ENCODE results near the gene KCNG2. TPM values are rescaled to one million over a fixed set of nuclear protein-coding genes. Genes with fewer than 3 reads are reported as not detected.

The KCNG2 gene
- total RNA-seq, 4 donors from 2014 or later, result 0.60 to 0.84 (median 0.78) TPM; not detected in 1

DNA sequence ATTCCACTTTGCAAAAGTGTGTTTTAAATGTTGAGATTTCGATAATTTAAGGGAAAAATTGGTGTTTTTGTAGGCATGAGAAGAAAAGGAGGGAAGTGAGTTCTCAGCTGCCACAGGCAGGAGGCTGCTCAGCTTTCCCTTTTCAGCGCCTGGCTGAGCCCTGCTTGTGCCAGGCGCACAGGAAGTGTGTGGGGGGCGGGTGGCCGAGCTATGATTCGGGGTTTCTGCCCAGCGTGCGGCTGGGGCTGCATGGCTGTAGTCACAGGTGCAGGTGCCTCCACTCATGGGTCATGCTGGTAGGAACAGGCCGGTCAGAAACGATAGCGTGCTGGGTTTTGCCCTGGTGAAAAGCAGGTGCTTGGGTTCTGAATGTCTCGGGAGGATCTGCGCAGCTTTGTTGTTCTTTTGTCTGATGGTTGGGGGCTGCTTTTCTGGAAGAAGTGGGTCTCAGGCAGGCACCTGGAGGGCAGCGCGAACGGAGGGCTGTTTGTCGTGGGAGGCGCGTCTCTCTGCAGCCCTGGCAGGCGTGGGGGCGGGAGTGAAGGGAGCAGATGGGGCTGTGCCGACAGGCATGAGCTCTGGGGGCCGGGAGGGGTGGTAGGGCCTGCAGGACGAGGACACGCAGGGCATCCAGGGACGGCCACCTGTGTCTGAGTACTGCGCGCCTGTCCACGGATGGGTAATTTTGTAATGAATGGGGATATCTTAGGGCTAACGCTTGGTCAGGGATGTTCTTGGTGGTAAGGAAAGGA lies 2.1 kb downstream of the KCNG2 start:
- DNase-seq (ENCODE audit: low spot score in 2 of 2), result no peak
- Histone ChIP-seq H3K9me3 (no peaks in the 10 kb centered on the region), H3K4me3 (no peak overlapping the region), H3K36me3 (no peaks in the 10 kb centered on the region), H3K27ac (no peak overlapping the region), H3K4me1 (peaks cover 0 to 26% (median 11%) of the 10 kb centered on the region in 4 donors), H3K27me3 (peaks cover 0 to 58% of the 10 kb centered on the region in 2 donors)
- WGBS, 2 donors, result 70 to 77% methylated on average over 30 of the region's 30 CpGs
- TF ChIP-seq POLR2A (IDR thresholded peaks at IDR 0.05) (no peak), EP300 (IDR thresholded peaks at IDR 0.05) (no peak)
- TF ChIP-seq, protein P1, sequence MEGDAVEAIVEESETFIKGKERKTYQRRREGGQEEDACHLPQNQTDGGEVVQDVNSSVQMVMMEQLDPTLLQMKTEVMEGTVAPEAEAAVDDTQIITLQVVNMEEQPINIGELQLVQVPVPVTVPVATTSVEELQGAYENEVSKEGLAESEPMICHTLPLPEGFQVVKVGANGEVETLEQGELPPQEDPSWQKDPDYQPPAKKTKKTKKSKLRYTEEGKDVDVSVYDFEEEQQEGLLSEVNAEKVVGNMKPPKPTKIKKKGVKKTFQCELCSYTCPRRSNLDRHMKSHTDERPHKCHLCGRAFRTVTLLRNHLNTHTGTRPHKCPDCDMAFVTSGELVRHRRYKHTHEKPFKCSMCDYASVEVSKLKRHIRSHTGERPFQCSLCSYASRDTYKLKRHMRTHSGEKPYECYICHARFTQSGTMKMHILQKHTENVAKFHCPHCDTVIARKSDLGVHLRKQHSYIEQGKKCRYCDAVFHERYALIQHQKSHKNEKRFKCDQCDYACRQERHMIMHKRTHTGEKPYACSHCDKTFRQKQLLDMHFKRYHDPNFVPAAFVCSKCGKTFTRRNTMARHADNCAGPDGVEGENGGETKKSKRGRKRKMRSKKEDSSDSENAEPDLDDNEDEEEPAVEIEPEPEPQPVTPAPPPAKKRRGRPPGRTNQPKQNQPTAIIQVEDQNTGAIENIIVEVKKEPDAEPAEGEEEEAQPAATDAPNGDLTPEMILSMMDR (IDR thresholded peaks at IDR 0.05), result no peak

DNA sequence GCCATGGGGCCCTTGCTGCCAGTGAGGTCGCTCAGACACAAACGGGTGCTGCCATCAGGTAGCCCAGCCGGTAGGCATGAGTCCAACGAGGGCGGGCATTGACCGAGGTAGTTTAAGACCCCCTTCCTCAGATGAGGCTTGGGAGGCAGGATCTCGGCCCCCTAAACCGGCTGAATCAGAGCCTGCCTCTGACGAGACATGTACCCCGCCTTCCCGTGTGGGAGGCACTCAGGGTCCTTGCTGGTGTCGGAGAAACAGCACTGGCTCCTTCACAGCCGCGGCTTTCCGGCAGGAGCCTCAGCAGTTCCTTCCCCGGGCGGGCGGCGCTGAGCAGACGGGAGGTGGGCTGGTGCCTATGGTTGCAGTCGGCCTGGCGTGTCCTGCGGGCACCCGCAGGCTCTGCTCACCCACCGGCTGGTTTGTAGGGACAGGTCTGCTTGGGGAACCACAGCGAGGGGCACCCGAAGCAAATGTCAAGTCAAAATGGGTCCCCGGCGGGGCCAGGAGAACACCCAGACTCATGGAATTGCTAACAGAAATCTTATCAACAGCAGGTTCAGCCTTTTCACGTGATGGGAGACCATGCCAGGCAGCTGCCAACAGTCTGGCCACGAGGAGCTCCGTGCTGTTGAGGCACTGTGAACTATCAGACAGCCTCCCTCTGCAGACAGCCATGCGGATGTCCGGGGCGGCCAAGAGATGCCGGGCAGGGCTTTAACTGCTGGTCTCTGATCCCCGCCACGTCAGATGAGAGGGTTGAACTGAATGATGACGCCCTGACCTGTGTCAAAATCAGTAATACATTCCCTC lies 2.8 kb downstream of the KCNG2 start:
- peaks cover 0 to 55% of the 10 kb centered on the region in 2 donors for H3K27me3 ChIP-seq
- no peak for DNase-seq (ENCODE audit: low spot score in 2 of 2)

DNA sequence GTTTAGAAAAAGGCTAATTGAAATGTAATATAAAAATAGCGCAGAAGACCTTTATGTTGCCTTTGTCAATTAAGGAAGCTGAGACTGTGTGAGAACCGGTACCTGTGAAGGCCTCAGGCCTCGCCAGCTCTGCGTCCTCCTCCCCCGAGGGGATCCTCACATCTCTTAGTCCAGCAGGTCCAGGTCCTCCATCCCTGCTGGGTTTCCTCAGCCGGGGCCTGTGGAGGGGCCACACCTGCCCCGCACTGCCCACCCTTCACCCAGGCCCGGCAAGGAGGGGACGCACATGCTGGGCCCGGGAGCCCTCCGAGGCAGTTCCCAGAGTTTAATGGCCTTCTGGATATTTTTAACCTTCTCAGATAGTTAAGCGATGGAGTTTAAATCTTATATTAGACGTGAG lies 3.5 kb downstream of the KCNG2 start:
- H3K4me3 ChIP-seq, result no peak overlapping the region
- DNase-seq (ENCODE audit: low spot score in 2 of 2), result no peak
- no peaks in the 10 kb centered on the region for H3K36me3 ChIP-seq
- TF ChIP-seq POLR2A (IDR thresholded peaks at IDR 0.05) (no peak), EP300 (IDR thresholded peaks at IDR 0.05) (no peak)
- TF ChIP-seq, protein P1 (IDR thresholded peaks at IDR 0.05), result no peak
- no peak overlapping the region for H3K27ac ChIP-seq
- WGBS, 2 donors, result 91 to 93% methylated on average over 12 to 13 of the region's 13 CpGs
- peaks cover 0 to 26% (median 11%) of the 10 kb centered on the region in 4 donors for H3K4me1 ChIP-seq
- no peaks in the 10 kb centered on the region for H3K9me3 ChIP-seq
- H3K27me3 ChIP-seq, result peaks cover 0 to 48% of the 10 kb centered on the region in 2 donors

More for the DNA sequence above, 2.8 kb downstream of the KCNG2 start:
- H3K4me1 ChIP-seq, result peaks cover 0 to 26% (median 11%) of the 10 kb centered on the region in 4 donors
- H3K9me3 ChIP-seq, result no peaks in the 10 kb centered on the region
- 84 to 90% methylated on average over 24 to 38 of the region's 39 CpGs for WGBS, 2 donors
- H3K4me3 ChIP-seq, result no peak overlapping the region
- TF ChIP-seq EP300 (IDR thresholded peaks at IDR 0.05) (no peak), POLR2A (IDR thresholded peaks at IDR 0.05) (no peak)
- TF ChIP-seq, protein P1 (IDR thresholded peaks at IDR 0.05), result no peak
- no peaks in the 10 kb centered on the region for H3K36me3 ChIP-seq
- no peak overlapping the region for H3K27ac ChIP-seq

DNA sequence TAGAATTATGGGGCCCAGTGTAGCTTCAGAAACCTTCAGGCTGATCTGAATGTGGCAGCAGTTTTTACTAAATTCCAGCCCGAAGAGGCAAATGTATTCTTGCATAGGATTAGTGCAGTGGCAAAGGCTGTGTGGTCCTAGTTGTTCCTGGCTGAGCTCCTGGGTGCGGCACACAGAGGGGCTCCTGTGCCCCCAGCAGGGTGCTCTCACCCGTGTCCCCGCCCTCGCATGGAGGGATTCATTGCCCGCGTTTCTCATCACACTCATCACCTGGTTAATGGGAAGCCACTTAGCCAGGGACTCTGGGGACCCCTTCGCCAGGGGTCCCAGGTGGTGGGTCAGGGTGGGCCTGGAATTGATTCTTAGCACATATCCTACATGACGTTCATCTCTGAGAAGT lies 3.9 kb downstream of the KCNG2 start:
- Histone ChIP-seq H3K4me1 (peaks cover 0 to 26% (median 11%) of the 10 kb centered on the region in 4 donors), H3K27ac (no peak overlapping the region), H3K27me3 (peaks cover 0 to 44% of the 10 kb centered on the region in 2 donors), H3K4me3 (no peak overlapping the region), H3K9me3 (no peaks in the 10 kb centered on the region), H3K36me3 (no peaks in the 10 kb centered on the region)
- DNase-seq (ENCODE audit: low spot score in 2 of 2), result no peak
- TF ChIP-seq POLR2A (IDR thresholded peaks at IDR 0.05) (no peak), EP300 (IDR thresholded peaks at IDR 0.05) (no peak)
- TF ChIP-seq, protein P1 (IDR thresholded peaks at IDR 0.05), result no peak
- 78 to 88% methylated on average over 9 of the region's 9 CpGs for WGBS, 2 donors

DNA sequence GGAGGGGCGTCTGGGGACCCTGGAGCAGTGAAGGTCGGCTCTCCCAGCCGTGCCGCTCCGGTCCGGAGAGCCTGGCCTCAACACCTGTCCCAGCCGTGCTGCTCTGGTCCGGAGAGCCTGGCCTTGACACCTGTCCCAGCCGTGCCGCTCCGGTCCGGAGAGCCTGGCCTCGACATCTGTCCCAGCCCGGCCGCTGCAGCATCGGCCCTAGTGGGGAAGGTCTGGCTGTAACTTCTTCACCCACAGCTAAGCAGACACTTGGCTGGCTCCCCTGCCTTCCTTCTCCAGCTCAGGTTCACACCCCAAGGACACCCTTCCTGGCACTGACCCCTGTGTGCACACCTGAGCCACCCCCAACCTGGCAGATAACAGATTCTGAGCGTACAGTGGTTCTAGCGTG lies 4.6 kb downstream of the KCNG2 start:
- H3K27me3 ChIP-seq, result peaks cover 0 to 38% of the 10 kb centered on the region in 2 donors
- peaks cover 0 to 22% (median 11%) of the 10 kb centered on the region in 4 donors for H3K4me1 ChIP-seq
- no peak overlapping the region for H3K27ac ChIP-seq
- TF ChIP-seq EP300 (IDR thresholded peaks at IDR 0.05) (no peak), POLR2A (IDR thresholded peaks at IDR 0.05) (no peak)
- TF ChIP-seq, protein P1 (IDR thresholded peaks at IDR 0.05), result no peak
- H3K9me3 ChIP-seq, result no peaks in the 10 kb centered on the region
- no peak overlapping the region for H3K4me3 ChIP-seq
- no peak for DNase-seq (ENCODE audit: low spot score in 2 of 2)
- no peaks in the 10 kb centered on the region for H3K36me3 ChIP-seq
- WGBS, 2 donors, result 84 to 90% methylated on average over 16 to 18 of the region's 18 CpGs

All from tibial nerve (tissue), 4 donors.